IMR-90 (cell line): ENCODE measurements around the gene CEP170B. TPM values are rescaled to one million over a fixed set of nuclear protein-coding genes. Genes with fewer than 3 reads are reported as not detected.

ENCODE experiments used
- ATAC-seq: fragments of 200-7000 bp; cut with Tn5 transposase; 2 replicates; pipeline ENCODE4 v1.9.1; 2020; ENCODE audit warnings: low read depth, mild to moderate bottlenecking, moderate library complexity
- BruUV-seq: library from RNA; stranded (reverse); fragments of 400-500 nt; replicated peaks from 2 replicates; lab custom pipeline; 2021; lab: Mats Ljungman, UMichigan
- CTCF ChIA-PET: fragments of 300-600 bp; formaldehyde crosslinking; extraction: SDS; loops from one replicate; lab custom pipeline; 2021; ENCODE audit warnings: antibody characterized with exemption; lab: Yijun Ruan, JAX
- POLR2A ChIA-PET: fragments of 300-600 bp; sonication (Branson Sonifier 250); formaldehyde crosslinking; loops from one replicate; lab custom pipeline; 2022; ENCODE audit warnings: antibody characterized with exemption; ENCODE audit not compliant: unreplicated experiment; lab: Charles Lee
- DNase-seq: peaks from one replicate; pipeline ENCODE4 v3.0.0; 2013
- H2AFZ ChIP-seq: replicated peaks from 2 replicates; pipeline ENCODE3; 2013; ENCODE audit warnings: low read length, mild to moderate bottlenecking; ENCODE audit not compliant: poor library complexity
- H2AK5ac ChIP-seq: 2 replicates; pipeline ENCODE4 v1.6.1; 2013; ENCODE audit warnings: low read depth, low read length, inconsistent platforms
- H2AK9ac ChIP-seq: replicated peaks from 2 replicates; pipeline ENCODE3; 2013; ENCODE audit warnings: mild to moderate bottlenecking, low read depth, low read length, moderate library complexity; ENCODE audit not compliant: poor library complexity
- H2BK120ac ChIP-seq: 2 replicates; pipeline ENCODE4 v1.6.1; 2013; ENCODE audit warnings: low read depth, low read length, inconsistent platforms
- H2BK15ac ChIP-seq: 3 replicates; pipeline ENCODE4 v1.6.1; 2013; ENCODE audit warnings: low read depth, low read length, inconsistent platforms
- H2BK20ac ChIP-seq: 2 replicates; pipeline ENCODE4 v1.6.1; 2013; ENCODE audit warnings: low read depth, mild to moderate bottlenecking, inconsistent platforms, low read length, moderate library complexity
- H2BK5ac ChIP-seq: 2 replicates; pipeline ENCODE4 v1.6.1; 2013; ENCODE audit warnings: mild to moderate bottlenecking, low read depth, low read length, inconsistent platforms; ENCODE audit not compliant: poor library complexity, severe bottlenecking
- H3K14ac ChIP-seq: replicated peaks from 2 replicates; pipeline ENCODE4 v1.6.1; 2013; ENCODE audit warnings: low read depth, low read length, inconsistent platforms
- H3K18ac ChIP-seq: 2 replicates; pipeline ENCODE4 v1.6.1; 2013; ENCODE audit warnings: low read depth, low read length, control low read depth
- H3K23ac ChIP-seq: 2 replicates; pipeline ENCODE4 v1.6.1; 2013; ENCODE audit warnings: low read depth, low read length, inconsistent platforms
- H3K27ac ChIP-seq: 2 replicates; pipeline ENCODE4 v1.5.1; 2013; ENCODE audit warnings: mild to moderate bottlenecking, control low read depth, low read length; ENCODE audit not compliant: insufficient read depth
- H3K27me3 ChIP-seq: 2 replicates; pipeline ENCODE4 v1.6.1; 2013; ENCODE audit warnings: low read length; ENCODE audit not compliant: control insufficient read depth, insufficient read depth
- H3K36me3 ChIP-seq: 2 replicates; pipeline ENCODE4 v1.6.1; 2013; ENCODE audit warnings: low read length, mixed read lengths; ENCODE audit not compliant: control insufficient read depth, insufficient read depth
- H3K4ac ChIP-seq: 2 replicates; pipeline ENCODE4 v1.6.1; 2013; ENCODE audit warnings: low read depth, low read length, inconsistent platforms
- H3K4me1 ChIP-seq: 2 replicates; pipeline ENCODE4 v1.6.1; 2013; ENCODE audit warnings: low read length, mixed read lengths; ENCODE audit not compliant: control insufficient read depth, insufficient read depth
- H3K4me2 ChIP-seq: 2 replicates; pipeline ENCODE4 v1.6.1; 2013; ENCODE audit warnings: low read depth, mild to moderate bottlenecking, control low read depth, low read length, moderate library complexity
- H3K4me3 ChIP-seq: 2 replicates; pipeline ENCODE4 v1.5.1; 2013; ENCODE audit warnings: low read depth, mild to moderate bottlenecking, control low read depth, low read length, moderate library complexity; ENCODE audit not compliant: insufficient read depth
- H3K56ac ChIP-seq: 2 replicates; pipeline ENCODE4 v1.6.1; 2013; ENCODE audit warnings: low read length, inconsistent platforms; ENCODE audit not compliant: insufficient read depth; ENCODE audit errors: extremely low read depth
- H3K79me1 ChIP-seq, 2 experiments: 2 replicates each; pipeline ENCODE4 v1.6.1; 2013; ENCODE audit warnings: low read length in 2 of 2, inconsistent platforms in 1 of 2, low read depth in 1 of 2
- H3K9ac ChIP-seq: 2 replicates; pipeline ENCODE4 v1.6.1; 2013; ENCODE audit warnings: low read depth, low read length, control low read depth
- H3K9me1 ChIP-seq: 2 replicates; pipeline ENCODE4 v1.6.1; 2013; ENCODE audit warnings: low read length, inconsistent platforms; ENCODE audit not compliant: insufficient read depth
- H3K9me3 ChIP-seq: 2 replicates; pipeline ENCODE4 v1.6.1; 2013; ENCODE audit warnings: low read length; ENCODE audit not compliant: control insufficient read depth, insufficient read depth
- H4K20me1 ChIP-seq: 2 replicates; pipeline ENCODE4 v1.6.1; 2013; ENCODE audit warnings: low read length, inconsistent platforms; ENCODE audit not compliant: insufficient read depth
- H4K5ac ChIP-seq: 2 replicates; pipeline ENCODE4 v1.6.1; 2013; ENCODE audit warnings: mild to moderate bottlenecking, low read depth, low read length, control low read depth
- H4K8ac ChIP-seq, 2 experiments: 2 replicates each; pipeline ENCODE4 v1.6.1; 2013; ENCODE audit warnings: low read depth in 2 of 2, low read length in 2 of 2, control low read depth in 1 of 2, inconsistent platforms in 1 of 2
- H4K91ac ChIP-seq: 2 replicates; pipeline ENCODE4 v1.6.1; 2013; ENCODE audit warnings: low read depth, low read length, inconsistent platforms; ENCODE audit not compliant: insufficient read depth
- BHLHE40 ChIP-seq: fragments of 150-350 bp; IDR thresholded peaks from 2 replicates; pipeline ENCODE4 v1.6.1; 2016; ENCODE audit warnings: mild to moderate bottlenecking, low read depth, low read length
- CHD1 ChIP-seq: IDR thresholded peaks from 2 replicates; pipeline ENCODE4 v1.6.1; 2012; ENCODE audit warnings: low read depth, low read length, improper control_type of control experiment
- MXI1 ChIP-seq: IDR thresholded peaks from 2 replicates; pipeline ENCODE4 v1.6.1; 2012; ENCODE audit warnings: low read depth, mild to moderate bottlenecking, low read length, moderate library complexity, borderline replicate concordance
- NFE2L2 ChIP-seq: fragments of 150-350 bp; IDR thresholded peaks from 2 replicates; pipeline ENCODE4 v1.6.1; 2016; ENCODE audit warnings: low read depth, mild to moderate bottlenecking, low read length
- RAD21 ChIP-seq: IDR thresholded peaks from 2 replicates; pipeline ENCODE4 v1.6.1; 2012; ENCODE audit warnings: low read length, improper control_type of control experiment
- WGBS, 2 experiments: methylation state at CpG; one replicate each; pipeline versions ENCODE4 v1.1.5 to v1.1.7; 2013; ENCODE audit warnings: missing lambda C conversion rate in 2 of 2; ENCODE audit not compliant: insufficient read length in 1 of 2; ENCODE audit errors: extremely low coverage in 2 of 2; 5-methylcytosine and 5-hydroxymethylcytosine counted together
- dilution Hi-C: fragments of 300-500 bp; cut with HindIII; formaldehyde crosslinking; loops from one replicate; pipeline ENCODE4 v1.14.3; 2018; ENCODE audit warnings: low sequenced_read_pairs; ENCODE audit not compliant: unreplicated experiment
- in situ Hi-C: fragments of 300-500 bp; cut with MboI; formaldehyde crosslinking; loops from 3 replicates; pipeline ENCODE4 v1.14.3; 2019; ENCODE audit warnings: low sequenced_read_pairs, inconsistent platforms, mixed read lengths
- intact Hi-C: fragments of 100-400 bp; cut with micrococcal nuclease; formaldehyde crosslinking; loops from 2 replicates; pipeline ENCODE4 v1.10.0; 2022
- polyA plus RNA-seq, 3 experiments: library from polyadenylated mRNA; depleted of rRNA; stranded (reverse); fragments of >200 nt; gene quantifications; 2 replicates each; pipeline ENCODE4 v1.2.3, GENCODE V29; 2012; ENCODE audit warnings: low replicate concordance in 1 of 3
- total RNA-seq: library from RNA; depleted of rRNA; stranded (reverse); fragments of >200 nt; gene quantifications from 2 replicates; pipeline ENCODE4 v1.2.3, GENCODE V29; 2012

Gene CEP170B
- total and polyA plus RNA-seq, 2 of the 4 experiments (the other 2 are of a cell fraction) = 3.6 to 13.1 TPM

GRCh38 chr14:104878582-104878981 is 13.5 kb downstream of the CEP170B start:
- no peak overlapping the region for H2BK15ac ChIP-seq
- H2BK20ac ChIP-seq = no peak overlapping the region
- TF ChIP-seq RAD21 (no peak), CHD1 (no peak), NFE2L2 (no peak), BHLHE40 (no peak), MXI1 (no peak)
- H4K5ac ChIP-seq = no peak overlapping the region
- no peak overlapping the region for H4K91ac ChIP-seq
- intact Hi-C loops = no loop called here
- no peaks in the 10 kb centered on the region for H3K27me3 ChIP-seq
- ATAC-seq (no peak), DNase-seq (no peak)
- no peak overlapping the region for H2BK120ac ChIP-seq
- H3K9ac ChIP-seq = no peak overlapping the region
- ChIA-PET CTCF (no interaction called here), POLR2A (no interaction called here)
- H3K36me3 ChIP-seq = peaks cover 28% of the 10 kb centered on the region
- H3K9me3 ChIP-seq = no peaks in the 10 kb centered on the region; the same call in 1 of the 2 replicates
- H3K27ac ChIP-seq = no peak overlapping the region
- no peaks in the 10 kb centered on the region for H3K9me1 ChIP-seq
- WGBS, 2 experiments = 88% methylated on average over 5 of the region's 14 CpGs; no CpG with 5 or more reads in 1 of the 2 experiments
- no TSS peak for BruUV-seq
- no peak overlapping the region for H3K56ac ChIP-seq
- H2AK9ac ChIP-seq = no peak overlapping the region
- peaks cover 6 to 28% of the 10 kb centered on the region in 2 experiments; a peak in 2 of 4 replicates for H3K79me1 ChIP-seq
- H2BK5ac ChIP-seq = no peak overlapping the region
- H3K4me3 ChIP-seq = no peak overlapping the region
- H3K14ac ChIP-seq = no peak overlapping the region
- no peak overlapping the region for H3K4me2 ChIP-seq
- no peak overlapping the region for H4K8ac ChIP-seq
- no peak overlapping the region for H3K18ac ChIP-seq
- H4K20me1 ChIP-seq = peaks cover 26% of the 10 kb centered on the region
- in situ Hi-C loops = no loop called here
- no peak overlapping the region for H2AFZ ChIP-seq
- H3K4me1 ChIP-seq = no peaks in the 10 kb centered on the region
- H3K23ac ChIP-seq = no peak overlapping the region
- H2AK5ac ChIP-seq = no peak overlapping the region
- H3K4ac ChIP-seq = no peak overlapping the region
- dilution Hi-C loops = no loop called here
